ENCODE data around the gene RAET1L. TPM values are rescaled to one million over a fixed set of nuclear protein-coding genes. Genes with fewer than 3 reads are reported as not detected.

Gene RAET1L
- total RNA-seq, 4 donors from 2014 or later: not detected

DNA sequence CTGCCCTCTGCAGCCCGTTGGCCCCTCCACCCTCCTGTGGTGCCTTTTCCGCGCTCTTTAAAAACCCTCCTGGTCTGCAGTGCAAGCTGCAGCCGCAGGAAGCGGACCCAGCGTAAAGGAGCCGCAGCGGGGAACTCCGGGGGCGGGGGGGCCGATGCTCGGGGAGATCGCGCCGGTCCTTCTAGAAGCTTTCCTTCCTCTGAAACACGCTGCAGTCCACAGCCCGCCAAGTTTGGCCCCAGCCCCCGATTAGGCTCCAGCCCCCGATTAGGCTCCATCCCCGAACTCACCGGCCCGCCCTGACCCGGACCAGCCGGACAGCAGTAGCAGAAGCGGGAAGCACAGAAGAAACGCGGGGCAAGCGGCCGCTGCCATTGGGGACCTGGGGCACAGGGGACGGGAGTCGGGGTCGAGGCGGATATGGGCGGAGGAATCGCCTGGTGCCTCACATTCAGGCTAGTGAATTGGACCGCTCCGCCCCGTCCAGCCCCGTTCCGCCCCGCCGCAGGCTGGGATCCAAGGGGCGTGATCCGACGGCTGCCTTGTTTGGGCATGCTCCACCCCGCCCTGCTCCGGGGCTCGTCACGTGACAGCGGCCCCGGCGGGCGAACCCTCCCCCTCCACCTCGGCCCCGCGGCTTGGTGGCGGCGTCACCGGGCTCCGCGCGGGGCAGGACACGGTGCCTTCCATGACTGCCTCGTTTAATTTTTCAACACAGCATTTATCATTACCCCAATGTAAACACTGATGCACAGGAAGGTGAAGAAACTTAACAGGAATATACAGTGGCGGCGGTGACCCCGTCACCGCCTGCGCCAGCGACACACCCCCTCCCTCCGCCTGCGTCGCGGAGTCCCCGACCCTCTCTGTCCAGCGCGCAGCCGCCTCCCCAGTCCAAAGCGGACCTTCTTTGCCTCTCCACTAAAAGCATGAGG lies 20.3 kb downstream of the RAET1L start:
- TF ChIP-seq, protein P1, sequence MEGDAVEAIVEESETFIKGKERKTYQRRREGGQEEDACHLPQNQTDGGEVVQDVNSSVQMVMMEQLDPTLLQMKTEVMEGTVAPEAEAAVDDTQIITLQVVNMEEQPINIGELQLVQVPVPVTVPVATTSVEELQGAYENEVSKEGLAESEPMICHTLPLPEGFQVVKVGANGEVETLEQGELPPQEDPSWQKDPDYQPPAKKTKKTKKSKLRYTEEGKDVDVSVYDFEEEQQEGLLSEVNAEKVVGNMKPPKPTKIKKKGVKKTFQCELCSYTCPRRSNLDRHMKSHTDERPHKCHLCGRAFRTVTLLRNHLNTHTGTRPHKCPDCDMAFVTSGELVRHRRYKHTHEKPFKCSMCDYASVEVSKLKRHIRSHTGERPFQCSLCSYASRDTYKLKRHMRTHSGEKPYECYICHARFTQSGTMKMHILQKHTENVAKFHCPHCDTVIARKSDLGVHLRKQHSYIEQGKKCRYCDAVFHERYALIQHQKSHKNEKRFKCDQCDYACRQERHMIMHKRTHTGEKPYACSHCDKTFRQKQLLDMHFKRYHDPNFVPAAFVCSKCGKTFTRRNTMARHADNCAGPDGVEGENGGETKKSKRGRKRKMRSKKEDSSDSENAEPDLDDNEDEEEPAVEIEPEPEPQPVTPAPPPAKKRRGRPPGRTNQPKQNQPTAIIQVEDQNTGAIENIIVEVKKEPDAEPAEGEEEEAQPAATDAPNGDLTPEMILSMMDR (IDR thresholded peaks at IDR 0.05; ENCODE audit: low read depth): no peak

GRCh38 chr6:150004101-150004782 lies 21.1 kb downstream of the RAET1L start:
- TF ChIP-seq, protein P1 (IDR thresholded peaks at IDR 0.05; ENCODE audit: low read depth): no peak

GRCh38 chr6:150002710-150003109 lies 22.6 kb downstream of the RAET1L start:
- TF ChIP-seq, protein P1 (IDR thresholded peaks at IDR 0.05; ENCODE audit: low read depth): no peak

- TF ChIP-seq, protein P1 (IDR thresholded peaks at IDR 0.05; ENCODE audit: low read depth): no peak
Measured at GRCh38 chr6:150001295-150002008, 23.9 kb downstream of the RAET1L start.

GRCh38 chr6:149999636-150000035 lies 25.7 kb downstream of the RAET1L start:
- TF ChIP-seq, protein P1 (IDR thresholded peaks at IDR 0.05; ENCODE audit: low read depth): no peak

DNA sequence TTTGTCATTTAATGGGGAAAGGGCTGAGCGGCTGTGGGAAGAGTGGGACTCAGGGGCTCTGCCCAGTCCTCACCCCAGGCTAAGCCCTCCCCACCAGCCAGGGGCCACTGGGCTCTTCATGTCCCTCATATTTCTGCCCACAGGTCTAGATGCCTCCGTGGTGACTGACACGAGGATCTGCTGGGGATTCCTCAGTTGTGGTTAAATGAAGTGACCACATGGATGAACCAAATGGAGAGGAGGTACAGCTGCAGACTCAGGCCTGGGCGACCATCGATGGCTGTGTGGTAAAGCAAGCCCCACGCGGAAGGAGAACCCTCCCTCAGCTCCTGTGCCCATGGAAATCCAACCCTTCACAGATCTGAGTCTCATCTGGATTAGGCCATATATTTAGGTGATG lies 29.4 kb downstream of the RAET1L start:
- TF ChIP-seq, protein P1 (IDR thresholded peaks at IDR 0.05; ENCODE audit: low read depth): no peak

Data from subcutaneous adipose tissue (tissue), 4 donors.